ENCODE results near the gene ATRX. TPM values are rescaled to one million over a fixed set of nuclear protein-coding genes. Genes with fewer than 3 reads are reported as not detected.

The ATRX gene
- total and polyA plus RNA-seq, 10 of the 15 experiments (the other 5 are each of a cell fraction or from before 2014, with no cell fraction given): 19.4 to 73.8 (median 45.2) TPM

DNA sequence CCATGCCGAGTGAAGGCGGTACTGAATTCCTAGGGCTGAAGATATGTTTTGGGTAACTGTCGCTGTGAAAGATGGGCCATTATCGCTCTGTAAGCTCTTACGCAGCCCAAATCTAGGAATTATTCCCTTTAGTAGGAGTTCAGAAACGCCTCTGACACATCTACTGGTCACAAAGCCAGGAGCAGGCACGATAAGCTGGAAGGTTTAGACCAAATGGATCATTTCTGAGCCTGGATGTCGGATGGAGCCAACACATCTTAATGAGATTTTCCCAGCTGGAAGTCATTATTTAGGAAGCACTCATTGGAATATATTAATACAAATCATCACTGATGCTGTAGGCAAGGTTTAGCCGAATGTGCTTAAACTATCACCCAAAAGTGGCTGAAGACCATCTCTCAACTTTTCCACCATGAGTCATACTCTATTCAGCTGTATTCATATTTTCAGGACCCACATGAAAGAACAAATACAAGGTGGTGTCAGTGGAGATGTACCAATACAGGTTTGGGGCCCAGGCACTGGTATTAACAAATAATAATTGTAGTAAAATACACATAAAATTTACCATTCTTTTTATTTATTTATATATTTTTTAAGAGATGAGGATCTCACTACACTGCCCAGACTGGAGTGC, 34.2 kb upstream of the ATRX start:
- Histone ChIP-seq H3K9ac (ENCODE audit: control insufficient read depth, insufficient read depth, low read length) (no peak overlapping the region), H4K20me1 (ENCODE audit: control insufficient read depth, insufficient read depth) (no peaks in the 10 kb centered on the region), H3K4me3 (no peak overlapping the region), H3K27me3 (replicated peaks in 1 of 2; ENCODE audit: control insufficient read depth in 2 of 2, insufficient read depth in 2 of 2, low read length in 1 of 2) (no peaks in the 10 kb centered on the region), H3K9me3 (replicated peaks; ENCODE audit: control insufficient read depth, insufficient read depth, low read length) (no peaks in the 10 kb centered on the region; the same call in 2 of the 3 replicates), H3K27ac (ENCODE audit: control insufficient read depth, insufficient read depth) (no peak overlapping the region), H3K36me3 (ENCODE audit: control insufficient read depth in 2 of 2, insufficient read depth in 2 of 2, low read length in 1 of 2) (no peaks in the 10 kb centered on the region; a peak in 1 of 4 replicates), H2AFZ (ENCODE audit: control insufficient read depth, low read depth, low read length) (no peak overlapping the region), H3K4me2 (ENCODE audit: control insufficient read depth, insufficient read depth) (no peak overlapping the region), H3K79me2 (ENCODE audit: control insufficient read depth, insufficient read depth, low read length) (no peaks in the 10 kb centered on the region), H3K4me1 (ENCODE audit: control insufficient read depth, insufficient read depth, low read length) (no peaks in the 10 kb centered on the region)
- ChIA-PET POLR2A (no interaction called here), CTCF (no interaction called here), SMC1A (ENCODE audit: uncharacterized antibody, unreplicated experiment) (interaction anchor here (1.1 kb wide), 1 partner anchor 11 kb away, joined by 3 read pairs; no protein-coding TSS in a partner anchor), RAD21 (ENCODE audit: unreplicated experiment) (no interaction called here)
- WGBS (ENCODE audit: insufficient coverage, insufficient replicate concordance, low lambda C conversion rate, missing lambda C conversion rate): 80% methylated on average over 9 of the region's 9 CpGs
- in situ Hi-C loops (cut with MboI): no loop called here
- FAIRE-seq (no peak), ATAC-seq (no peak), DNase-seq (ENCODE audit: low read depth, low spot score) (no peak)
- TF ChIP-seq EZH2 (IDR thresholded peaks at IDR 0.05; ENCODE audit: borderline replicate concordance, control insufficient read depth, low read depth, low read length) (no peak), TCF12 (IDR thresholded peaks at IDR 0.05; ENCODE audit: low read depth, low read length) (no peak), CREM (IDR thresholded peaks at IDR 0.05; ENCODE audit: low read depth) (no peak)
- no TSS peak for BruUV-seq (replicated peaks)
- intact Hi-C loops (cut with micrococcal nuclease; ENCODE audit: unreplicated experiment): no loop called here

DNA sequence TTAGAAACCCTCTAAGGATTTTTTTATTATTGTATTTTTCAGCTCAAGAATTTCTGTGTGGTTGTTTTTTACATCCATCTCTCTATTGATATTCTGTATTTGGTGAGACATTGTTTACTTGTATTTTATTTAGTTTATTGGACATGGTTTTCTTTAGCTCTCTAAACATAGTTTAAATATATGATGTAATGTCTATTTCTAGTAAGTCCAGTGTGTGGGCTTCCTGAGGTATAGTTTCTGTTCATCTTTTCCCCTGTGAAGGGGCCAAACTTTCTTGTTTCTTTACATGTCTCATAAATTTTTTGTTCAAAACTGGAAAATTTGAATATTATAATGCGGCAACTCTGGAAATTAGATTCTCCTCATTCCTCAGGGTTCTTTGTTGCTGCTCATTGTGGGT, 28.2 kb upstream of the ATRX start:
- H3K4me2 ChIP-seq (ENCODE audit: control insufficient read depth, insufficient read depth): no peak overlapping the region
- H4K20me1 ChIP-seq (ENCODE audit: control insufficient read depth, insufficient read depth): no peaks in the 10 kb centered on the region
- ATAC-seq (peak; percentile 63), DNase-seq (ENCODE audit: low read depth, low spot score) (no peak), FAIRE-seq (no peak)
- H2AFZ ChIP-seq (ENCODE audit: control insufficient read depth, low read depth, low read length): no peak overlapping the region
- intact Hi-C loops (cut with micrococcal nuclease; ENCODE audit: unreplicated experiment): no loop called here
- no peaks in the 10 kb centered on the region for H3K36me3 ChIP-seq (ENCODE audit: control insufficient read depth in 2 of 2, insufficient read depth in 2 of 2, low read length in 1 of 2)
- H3K4me3 ChIP-seq: no peak overlapping the region
- H3K79me2 ChIP-seq (ENCODE audit: control insufficient read depth, insufficient read depth, low read length): no peaks in the 10 kb centered on the region
- CTCF ChIA-PET: interaction anchor here (0.7 kb wide), 1 partner anchor 14 kb away, joined by 4 read pairs; no protein-coding TSS in a partner anchor
- POLR2A ChIA-PET: no interaction called here
- no peaks in the 10 kb centered on the region for H3K4me1 ChIP-seq (ENCODE audit: control insufficient read depth, insufficient read depth, low read length)
- H3K27me3 ChIP-seq (replicated peaks in 1 of 2; ENCODE audit: control insufficient read depth in 2 of 2, insufficient read depth in 2 of 2, low read length in 1 of 2): no peaks in the 10 kb centered on the region
- no TSS peak for BruUV-seq (replicated peaks)
- RAD21 ChIA-PET (ENCODE audit: unreplicated experiment): no interaction called here
- 100% methylated on average over 1 of the region's 1 CpG for WGBS (ENCODE audit: insufficient coverage, insufficient replicate concordance, low lambda C conversion rate, missing lambda C conversion rate)
- H3K27ac ChIP-seq (ENCODE audit: control insufficient read depth, insufficient read depth): no peak overlapping the region
- SMC1A ChIA-PET (ENCODE audit: uncharacterized antibody, unreplicated experiment): no interaction called here
- in situ Hi-C loops (cut with MboI): no loop called here
- H3K9ac ChIP-seq (ENCODE audit: control insufficient read depth, insufficient read depth, low read length): no peak overlapping the region
- TF ChIP-seq NFIC (IDR thresholded peaks at IDR 0.05; ENCODE audit: low read depth, low read length) (peak; percentile 45; the same call in 1 of the 2 replicates), ATF7 (IDR thresholded peaks at IDR 0.05; ENCODE audit: low read depth) (peak; percentile 82), NBN (IDR thresholded peaks at IDR 0.05) (no peak), ZNF24 (IDR thresholded peaks at IDR 0.05) (no peak), SREBF2 (IDR thresholded peaks at IDR 0.05; ENCODE audit: low read length) (no peak), CREM (IDR thresholded peaks at IDR 0.05; ENCODE audit: low read depth) (peak; percentile 23; the same call in 1 of the 2 replicates), MEF2A (IDR thresholded peaks at IDR 0.05; ENCODE audit: insufficient read depth, low read depth, low read length) (peak; percentile 87)
- TF ChIP-seq, protein P1, sequence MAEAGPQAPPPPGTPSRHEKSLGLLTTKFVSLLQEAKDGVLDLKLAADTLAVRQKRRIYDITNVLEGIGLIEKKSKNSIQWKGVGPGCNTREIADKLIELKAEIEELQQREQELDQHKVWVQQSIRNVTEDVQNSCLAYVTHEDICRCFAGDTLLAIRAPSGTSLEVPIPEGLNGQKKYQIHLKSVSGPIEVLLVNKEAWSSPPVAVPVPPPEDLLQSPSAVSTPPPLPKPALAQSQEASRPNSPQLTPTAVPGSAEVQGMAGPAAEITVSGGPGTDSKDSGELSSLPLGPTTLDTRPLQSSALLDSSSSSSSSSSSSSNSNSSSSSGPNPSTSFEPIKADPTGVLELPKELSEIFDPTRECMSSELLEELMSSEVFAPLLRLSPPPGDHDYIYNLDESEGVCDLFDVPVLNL (IDR thresholded peaks at IDR 0.05; ENCODE audit: low read depth, low read length): no peak
- TF ChIP-seq, protein P2, sequence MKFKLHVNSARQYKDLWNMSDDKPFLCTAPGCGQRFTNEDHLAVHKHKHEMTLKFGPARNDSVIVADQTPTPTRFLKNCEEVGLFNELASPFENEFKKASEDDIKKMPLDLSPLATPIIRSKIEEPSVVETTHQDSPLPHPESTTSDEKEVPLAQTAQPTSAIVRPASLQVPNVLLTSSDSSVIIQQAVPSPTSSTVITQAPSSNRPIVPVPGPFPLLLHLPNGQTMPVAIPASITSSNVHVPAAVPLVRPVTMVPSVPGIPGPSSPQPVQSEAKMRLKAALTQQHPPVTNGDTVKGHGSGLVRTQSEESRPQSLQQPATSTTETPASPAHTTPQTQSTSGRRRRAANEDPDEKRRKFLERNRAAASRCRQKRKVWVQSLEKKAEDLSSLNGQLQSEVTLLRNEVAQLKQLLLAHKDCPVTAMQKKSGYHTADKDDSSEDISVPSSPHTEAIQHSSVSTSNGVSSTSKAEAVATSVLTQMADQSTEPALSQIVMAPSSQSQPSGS (IDR thresholded peaks at IDR 0.05; ENCODE audit: low read length): peak; percentile 89
- TF ChIP-seq, protein P3, sequence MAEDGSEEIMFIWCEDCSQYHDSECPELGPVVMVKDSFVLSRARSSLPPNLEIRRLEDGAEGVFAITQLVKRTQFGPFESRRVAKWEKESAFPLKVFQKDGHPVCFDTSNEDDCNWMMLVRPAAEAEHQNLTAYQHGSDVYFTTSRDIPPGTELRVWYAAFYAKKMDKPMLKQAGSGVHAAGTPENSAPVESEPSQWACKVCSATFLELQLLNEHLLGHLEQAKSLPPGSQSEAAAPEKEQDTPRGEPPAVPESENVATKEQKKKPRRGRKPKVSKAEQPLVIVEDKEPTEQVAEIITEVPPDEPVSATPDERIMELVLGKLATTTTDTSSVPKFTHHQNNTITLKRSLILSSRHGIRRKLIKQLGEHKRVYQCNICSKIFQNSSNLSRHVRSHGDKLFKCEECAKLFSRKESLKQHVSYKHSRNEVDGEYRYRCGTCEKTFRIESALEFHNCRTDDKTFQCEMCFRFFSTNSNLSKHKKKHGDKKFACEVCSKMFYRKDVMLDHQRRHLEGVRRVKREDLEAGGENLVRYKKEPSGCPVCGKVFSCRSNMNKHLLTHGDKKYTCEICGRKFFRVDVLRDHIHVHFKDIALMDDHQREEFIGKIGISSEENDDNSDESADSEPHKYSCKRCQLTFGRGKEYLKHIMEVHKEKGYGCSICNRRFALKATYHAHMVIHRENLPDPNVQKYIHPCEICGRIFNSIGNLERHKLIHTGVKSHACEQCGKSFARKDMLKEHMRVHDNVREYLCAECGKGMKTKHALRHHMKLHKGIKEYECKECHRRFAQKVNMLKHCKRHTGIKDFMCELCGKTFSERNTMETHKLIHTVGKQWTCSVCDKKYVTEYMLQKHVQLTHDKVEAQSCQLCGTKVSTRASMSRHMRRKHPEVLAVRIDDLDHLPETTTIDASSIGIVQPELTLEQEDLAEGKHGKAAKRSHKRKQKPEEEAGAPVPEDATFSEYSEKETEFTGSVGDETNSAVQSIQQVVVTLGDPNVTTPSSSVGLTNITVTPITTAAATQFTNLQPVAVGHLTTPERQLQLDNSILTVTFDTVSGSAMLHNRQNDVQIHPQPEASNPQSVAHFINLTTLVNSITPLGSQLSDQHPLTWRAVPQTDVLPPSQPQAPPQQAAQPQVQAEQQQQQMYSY (CRISPR knock-in tag; IDR thresholded peaks at IDR 0.05): no peak
- H3K9me3 ChIP-seq (replicated peaks; ENCODE audit: control insufficient read depth, insufficient read depth, low read length): no peaks in the 10 kb centered on the region
